ENCODE data around the gene ARPC1A.

- no peak for TF ChIP-seq CTCF (IDR thresholded peaks at IDR 0.05)
- no peak for TF ChIP-seq POLR2A (IDR thresholded peaks at IDR 0.05)
These were observed 32.2 kb downstream of the ARPC1A start for GRCh38 chr7:99357701-99358490.
